Esophagus muscularis mucosa (tissue), 3 donors: ENCODE measurements around the gene BNIP3.

Experiments used
- EP300 ChIP-seq: sonication (generic); formaldehyde crosslinking; IDR thresholded peaks from one replicate; pipeline ENCODE4 v1.6.1; 2017; ENCODE audit warnings: antibody characterized with exemption
- TF ChIP-seq, protein P1 (sequence below), 3 experiments: fragments of 200-600 bp in 2 of 3; fragments of 450-650 bp in 1 of 3; sonication (generic) in 2 of 3; IDR thresholded peaks; one replicate each; pipeline ENCODE4 v1.5.1; 2017 to 2019; ENCODE audit warnings: antibody characterized with exemption in 3 of 3, mild to moderate bottlenecking in 2 of 3, moderate library complexity in 1 of 3

DNA sequence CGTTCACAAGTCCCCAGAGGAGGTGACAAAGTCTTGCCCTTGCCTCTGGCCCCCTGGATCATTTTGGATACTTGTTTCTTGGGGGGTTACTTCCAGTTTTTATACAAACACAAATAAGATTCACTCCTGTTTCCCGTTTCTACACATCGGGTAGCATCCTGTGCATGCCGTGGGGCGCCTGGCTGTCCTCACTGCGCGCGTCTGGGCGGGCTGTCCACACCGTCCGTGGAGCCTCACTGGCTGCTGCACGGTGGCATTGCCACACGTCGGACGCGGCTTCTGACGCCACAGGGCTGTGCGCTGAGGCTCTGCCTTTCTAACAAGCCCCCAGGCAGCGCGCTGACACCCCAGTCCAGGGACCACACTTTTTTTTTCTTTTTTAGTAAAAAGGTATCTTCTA, 18.4 kb downstream of the BNIP3 start:
- TF ChIP-seq, protein P1, sequence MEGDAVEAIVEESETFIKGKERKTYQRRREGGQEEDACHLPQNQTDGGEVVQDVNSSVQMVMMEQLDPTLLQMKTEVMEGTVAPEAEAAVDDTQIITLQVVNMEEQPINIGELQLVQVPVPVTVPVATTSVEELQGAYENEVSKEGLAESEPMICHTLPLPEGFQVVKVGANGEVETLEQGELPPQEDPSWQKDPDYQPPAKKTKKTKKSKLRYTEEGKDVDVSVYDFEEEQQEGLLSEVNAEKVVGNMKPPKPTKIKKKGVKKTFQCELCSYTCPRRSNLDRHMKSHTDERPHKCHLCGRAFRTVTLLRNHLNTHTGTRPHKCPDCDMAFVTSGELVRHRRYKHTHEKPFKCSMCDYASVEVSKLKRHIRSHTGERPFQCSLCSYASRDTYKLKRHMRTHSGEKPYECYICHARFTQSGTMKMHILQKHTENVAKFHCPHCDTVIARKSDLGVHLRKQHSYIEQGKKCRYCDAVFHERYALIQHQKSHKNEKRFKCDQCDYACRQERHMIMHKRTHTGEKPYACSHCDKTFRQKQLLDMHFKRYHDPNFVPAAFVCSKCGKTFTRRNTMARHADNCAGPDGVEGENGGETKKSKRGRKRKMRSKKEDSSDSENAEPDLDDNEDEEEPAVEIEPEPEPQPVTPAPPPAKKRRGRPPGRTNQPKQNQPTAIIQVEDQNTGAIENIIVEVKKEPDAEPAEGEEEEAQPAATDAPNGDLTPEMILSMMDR (IDR thresholded peaks at IDR 0.05) = no peak
- no peak for TF ChIP-seq EP300
